A549 (cell line): ENCODE measurements around the gene CDC37L1.

Source experiments
- CTCF ChIP-seq: fragments of >200 bp; sonication (Bioruptor Twin); formaldehyde crosslinking; IDR thresholded peaks from 3 replicates; pipeline ENCODE4 v1.5.1; 2016
- GATA3 ChIP-seq: IDR thresholded peaks from 2 replicates; pipeline ENCODE4 v1.6.1; 2012; ENCODE audit warnings: borderline replicate concordance
- KDM1A ChIP-seq: fragments of 200-600 bp; sonication (generic); IDR thresholded peaks from 2 replicates; pipeline ENCODE4 v1.6.1; 2016; ENCODE audit warnings: low read depth, mild to moderate bottlenecking
- POLR2A ChIP-seq: IDR thresholded peaks from 2 replicates; pipeline ENCODE4 v1.6.1; 2012; ENCODE audit warnings: mild to moderate bottlenecking, low read length
- RAD21 ChIP-seq, 2 experiments: fragments of >200 bp in 1 of 2; sonication (Bioruptor Twin) in 1 of 2; formaldehyde crosslinking in 1 of 2; IDR thresholded peaks in 1 of 2; conservative IDR thresholded peaks in 1 of 2; 2 replicates in 1 of 2; 3 replicates in 1 of 2; pipeline ENCODE4 v1.6.1; 2012 to 2018; ENCODE audit warnings: inconsistent platforms in 1 of 2
- ZSCAN20 ChIP-seq: fragments of 250-450 bp; sonication (Bioruptor Pico); IDR thresholded peaks from 2 replicates; pipeline ENCODE4 v1.8.0; 2022; ENCODE audit warnings: mild to moderate bottlenecking, moderate library complexity

- TF ChIP-seq ZSCAN20 (no peak), KDM1A (no peak), RAD21 (conservative IDR thresholded peaks at IDR 0.05 in 1 of 2, IDR thresholded peaks at IDR 0.05 in 1 of 2) (no peak), POLR2A (no peak), GATA3 (no peak), CTCF (no peak)
These were observed 6.7 kb downstream of the CDC37L1 start for GRCh38 chr9:4686112-4686511.
